ENCODE data around the gene KNDC1.

DNA sequence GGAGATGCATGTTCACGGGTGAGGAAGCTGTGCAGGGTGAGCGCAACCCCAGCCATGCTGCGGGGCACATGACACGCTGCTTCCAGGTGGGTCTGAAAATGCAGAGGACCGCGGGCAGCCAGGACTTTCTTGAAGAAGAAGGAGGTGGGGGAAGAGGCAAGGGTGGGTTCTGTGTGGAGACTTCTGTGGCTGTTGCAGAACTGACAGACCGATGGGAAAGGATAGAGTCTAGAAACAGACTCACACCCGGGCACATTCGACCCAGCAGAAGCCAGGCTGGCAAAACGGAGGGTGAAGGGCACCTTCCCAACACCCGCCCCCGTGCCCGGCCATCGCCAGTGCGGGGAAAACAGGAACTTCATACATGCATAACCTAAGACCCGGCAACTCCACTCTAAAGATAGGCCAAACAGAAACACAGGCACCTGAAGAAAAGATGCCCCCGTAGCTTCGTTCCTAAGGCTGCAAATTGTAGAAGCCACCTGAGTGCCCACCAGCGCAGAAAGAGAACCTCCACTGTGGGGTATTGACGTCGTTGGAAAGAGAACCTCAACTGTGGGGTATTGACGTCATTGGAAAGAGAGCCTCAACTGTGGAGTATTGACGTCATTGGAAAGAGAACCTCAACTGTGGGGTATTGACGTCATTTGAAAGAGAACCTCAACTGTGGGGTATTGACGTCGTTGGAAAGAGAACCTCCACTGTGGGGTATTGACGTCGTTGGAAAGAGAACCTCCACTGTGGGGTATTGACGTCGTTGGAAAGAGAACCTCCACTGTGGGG is 4.8 kb upstream of the KNDC1 start:
- no peak for TF ChIP-seq ZNF384 (IDR thresholded peaks at IDR 0.05)
- TF ChIP-seq SUZ12 (IDR thresholded peaks at IDR 0.05) = no peak
- TF ChIP-seq BHLHE40 (IDR thresholded peaks at IDR 0.05; ENCODE audit: borderline replicate concordance) = no peak
- TF ChIP-seq FOXK2 (IDR thresholded peaks at IDR 0.05) = no peak
- no peak for TF ChIP-seq FOXM1 (IDR thresholded peaks at IDR 0.05; ENCODE audit: borderline replicate concordance)

Data from HEK293T (cell line).